ENCODE results near the gene DOK5. TPM values are rescaled to one million over a fixed set of nuclear protein-coding genes. Genes with fewer than 3 reads are reported as not detected.

The DOK5 gene
- total RNA-seq, 1 donor from 2014 or later, result not detected

DNA sequence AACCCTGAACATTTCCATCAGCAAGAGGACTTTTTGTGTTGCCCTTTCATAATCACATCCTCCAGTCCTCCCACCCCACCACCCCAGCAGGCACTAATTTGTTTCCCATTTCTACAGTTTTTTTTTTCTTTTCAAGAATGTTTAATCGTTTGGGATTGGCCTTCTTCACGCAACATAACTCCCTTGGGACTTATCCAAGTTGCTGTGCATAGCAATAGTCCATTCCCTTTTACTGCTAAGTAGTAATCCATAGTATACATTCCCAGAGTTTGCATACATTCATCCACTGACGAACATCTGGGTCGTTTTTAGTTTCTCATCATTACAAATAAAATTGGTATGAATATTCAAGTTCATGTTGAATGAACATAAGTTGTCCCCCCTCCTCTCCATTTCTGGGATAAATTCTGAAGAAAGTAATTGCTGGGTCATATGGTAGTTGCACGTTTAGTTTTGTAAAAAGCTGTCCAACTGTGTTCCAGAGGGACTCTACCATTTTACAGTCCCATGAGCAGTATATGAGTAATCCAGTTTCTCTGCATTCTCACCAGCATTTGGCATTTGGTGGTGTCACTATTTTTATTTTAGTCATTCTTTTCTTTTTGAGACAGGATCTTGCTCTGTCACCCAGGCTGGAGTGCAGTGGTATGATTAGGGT lies 90.8 kb downstream of the DOK5 start:
- Mint-ChIP-seq H3K27ac (no peak overlapping the region), H3K27me3 (no peaks in the 10 kb centered on the region), H3K4me3 (no peak overlapping the region), H3K9me3 (no peaks in the 10 kb centered on the region), H3K4me1 (no peaks in the 10 kb centered on the region), H3K36me3 (ENCODE audit: low read depth) (no peaks in the 10 kb centered on the region)
- intact Hi-C loops (cut with micrococcal nuclease), result no loop called here
- DNase-seq (no peak), ATAC-seq (ENCODE audit: low read depth) (no peak)
- no peak for TF ChIP-seq CTCF (IDR thresholded peaks at IDR 0.05)
- POLR2A ChIA-PET, result no interaction called here
- CTCF ChIA-PET, result no interaction called here

DNA sequence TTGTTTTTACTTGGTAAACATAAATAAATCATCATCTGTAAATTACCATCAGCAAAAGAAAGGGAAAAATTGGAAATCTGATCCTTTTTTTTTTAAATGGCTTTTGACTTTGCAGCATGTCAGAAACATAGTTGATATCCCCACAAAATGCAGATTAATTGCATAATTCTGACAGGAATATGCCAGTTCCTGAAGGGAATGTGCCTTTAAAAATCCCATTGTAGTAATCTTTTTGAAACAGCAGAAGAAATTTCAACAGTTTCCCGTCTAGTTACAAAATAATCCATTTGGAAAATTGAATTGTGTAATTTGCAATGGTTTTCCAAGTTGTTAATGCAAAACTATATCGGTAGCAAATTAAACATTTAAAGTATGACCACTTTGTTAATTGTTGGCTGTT lies 95.2 kb downstream of the DOK5 start:
- intact Hi-C loops (cut with micrococcal nuclease), result no loop called here
- Mint-ChIP-seq H3K4me3 (no peak overlapping the region), H3K27me3 (no peaks in the 10 kb centered on the region), H3K27ac (no peak overlapping the region), H3K36me3 (ENCODE audit: low read depth) (no peaks in the 10 kb centered on the region), H3K9me3 (no peaks in the 10 kb centered on the region), H3K4me1 (no peaks in the 10 kb centered on the region)
- CTCF ChIA-PET, result no interaction called here
- ATAC-seq (ENCODE audit: low read depth) (no peak), DNase-seq (no peak)
- POLR2A ChIA-PET, result no interaction called here
- TF ChIP-seq CTCF (IDR thresholded peaks at IDR 0.05), result no peak

- ATAC-seq (ENCODE audit: low read depth) (no peak), DNase-seq (no peak)
- intact Hi-C loops (cut with micrococcal nuclease), result no loop called here
- no peaks in the 10 kb centered on the region for H3K4me1 Mint-ChIP-seq
- H3K4me3 Mint-ChIP-seq, result no peak overlapping the region
- POLR2A ChIA-PET, result no interaction called here
- no peak overlapping the region for H3K27ac Mint-ChIP-seq
- TF ChIP-seq CTCF (IDR thresholded peaks at IDR 0.05), result no peak
- CTCF ChIA-PET, result no interaction called here
- H3K36me3 Mint-ChIP-seq (ENCODE audit: low read depth), result no peaks in the 10 kb centered on the region
- no peaks in the 10 kb centered on the region for H3K27me3 Mint-ChIP-seq
- no peaks in the 10 kb centered on the region for H3K9me3 Mint-ChIP-seq
Measured at GRCh38 chr20:54572665-54573435, 97.5 kb downstream of the DOK5 start.

DNA sequence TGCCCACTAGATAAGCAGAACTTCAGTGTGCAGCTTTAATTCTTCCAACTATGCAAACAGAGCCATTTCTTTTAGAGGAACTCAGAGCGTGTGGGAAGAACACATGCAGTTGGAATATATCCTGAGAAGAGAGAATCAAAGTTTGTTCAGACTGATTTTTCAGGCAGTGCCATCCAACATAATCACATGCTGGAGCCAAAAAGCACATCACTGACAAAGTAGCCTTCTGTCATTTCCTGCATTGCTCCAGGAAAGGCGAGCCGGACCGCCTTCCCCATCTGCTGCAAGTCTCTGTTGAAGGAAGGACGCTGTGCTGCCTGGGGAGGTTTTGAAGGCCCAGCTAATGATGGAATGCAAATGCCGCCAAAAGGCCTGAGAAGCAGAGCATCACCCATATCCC lies 98.4 kb downstream of the DOK5 start:
- ATAC-seq (ENCODE audit: low read depth) (no peak), DNase-seq (no peak)
- Mint-ChIP-seq H3K4me1 (no peaks in the 10 kb centered on the region), H3K9me3 (no peaks in the 10 kb centered on the region), H3K4me3 (no peak overlapping the region), H3K27me3 (no peaks in the 10 kb centered on the region), H3K36me3 (ENCODE audit: low read depth) (no peaks in the 10 kb centered on the region), H3K27ac (no peak overlapping the region)
- TF ChIP-seq CTCF (IDR thresholded peaks at IDR 0.05), result no peak
- CTCF ChIA-PET, result no interaction called here
- POLR2A ChIA-PET, result no interaction called here
- intact Hi-C loops (cut with micrococcal nuclease), result no loop called here

- no peak for ATAC-seq (ENCODE audit: low read depth)
- Mint-ChIP-seq H3K36me3 (ENCODE audit: low read depth) (no peaks in the 10 kb centered on the region), H3K4me1 (no peaks in the 10 kb centered on the region), H3K9me3 (no peaks in the 10 kb centered on the region), H3K4me3 (no peak overlapping the region), H3K27me3 (no peaks in the 10 kb centered on the region), H3K27ac (no peak overlapping the region)
- CTCF ChIA-PET, result no interaction called here
- POLR2A ChIA-PET, result no interaction called here
- DNase-seq, result no peak
- TF ChIP-seq CTCF (IDR thresholded peaks at IDR 0.05), result no peak
- intact Hi-C loops (cut with micrococcal nuclease), result no loop called here
Measured at GRCh38 chr20:54576518-54576917, 101.1 kb downstream of the DOK5 start.

Measured in activated B cell treated with CpG ODN at 0.5 μM for 24 hours (primary cell).